NCI-H2227 (cell line): Measurements from ENCODE around the gene CSKMT.

Source experiments
- DNase-seq: peaks from one replicate; lab custom pipeline; 2025; ENCODE audit not compliant: unreplicated experiment; lab: John Stamatoyannopoulos, UW

CSKMT gene

DNA sequence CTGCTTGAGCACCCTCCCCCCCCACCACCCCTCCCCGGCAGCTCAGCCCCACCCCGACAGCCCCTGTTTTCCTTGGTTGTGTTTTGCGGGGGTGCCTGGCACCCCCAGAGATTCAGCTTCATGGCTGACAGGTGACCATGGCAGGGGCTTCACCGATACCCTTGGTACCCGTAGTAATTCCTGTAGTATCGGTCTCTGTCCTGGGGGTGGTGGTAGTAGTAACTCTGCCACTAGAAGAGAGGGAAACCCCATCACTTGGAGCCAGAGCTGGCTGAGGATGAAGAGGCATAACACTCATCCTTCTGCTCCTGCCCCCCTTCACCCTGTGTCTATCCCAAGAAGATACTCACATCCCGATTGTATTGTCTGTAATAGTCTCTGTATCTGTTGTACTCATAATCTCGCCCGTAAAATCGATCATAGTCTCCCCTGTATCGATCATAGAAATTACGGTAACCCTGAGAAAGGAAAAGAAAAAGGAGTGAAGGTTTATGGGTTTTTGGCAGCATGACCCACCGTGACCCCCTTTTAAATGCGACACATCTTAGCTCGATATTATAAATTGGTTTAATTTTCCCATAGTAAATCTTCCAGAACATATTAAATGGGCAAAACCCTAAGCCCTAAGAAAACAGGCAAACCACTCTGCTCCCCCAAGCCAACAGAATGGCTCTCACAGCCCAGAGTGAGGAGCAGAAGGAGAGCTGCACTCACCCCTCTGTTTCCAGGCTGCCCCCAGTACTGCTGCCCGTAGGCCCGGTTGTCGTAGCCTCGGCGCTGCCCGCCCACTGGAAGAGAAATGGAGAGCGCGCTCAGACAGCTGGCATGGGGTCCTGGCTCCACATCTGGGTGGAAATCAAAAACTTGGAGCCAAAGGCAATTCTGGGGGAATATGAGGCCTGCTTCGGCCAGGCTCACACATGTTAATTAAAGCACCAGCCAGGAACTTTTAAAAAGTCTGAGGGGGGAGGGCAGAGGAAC is 50.3 kb downstream of the CSKMT start:
- DNase-seq: no peak

DNA sequence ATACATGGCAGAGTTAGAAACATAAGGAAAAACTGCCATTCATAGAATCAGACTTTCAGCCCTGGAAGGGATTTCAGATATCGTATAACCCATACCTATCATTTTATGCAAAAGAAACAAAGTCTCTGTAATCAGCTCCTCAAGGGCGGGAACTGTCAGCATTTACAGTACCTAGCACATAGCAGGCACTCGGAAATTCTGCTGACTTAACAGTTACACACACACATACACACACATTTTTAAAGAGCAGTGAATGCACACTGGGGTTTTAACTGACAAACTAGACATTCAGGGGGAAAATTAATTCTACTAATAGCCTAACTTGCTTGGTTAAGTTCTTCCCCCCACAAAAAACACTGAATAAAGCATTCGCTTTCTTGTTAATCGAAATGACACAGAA is 51.1 kb downstream of the CSKMT start:
- DNase-seq: no peak

DNA sequence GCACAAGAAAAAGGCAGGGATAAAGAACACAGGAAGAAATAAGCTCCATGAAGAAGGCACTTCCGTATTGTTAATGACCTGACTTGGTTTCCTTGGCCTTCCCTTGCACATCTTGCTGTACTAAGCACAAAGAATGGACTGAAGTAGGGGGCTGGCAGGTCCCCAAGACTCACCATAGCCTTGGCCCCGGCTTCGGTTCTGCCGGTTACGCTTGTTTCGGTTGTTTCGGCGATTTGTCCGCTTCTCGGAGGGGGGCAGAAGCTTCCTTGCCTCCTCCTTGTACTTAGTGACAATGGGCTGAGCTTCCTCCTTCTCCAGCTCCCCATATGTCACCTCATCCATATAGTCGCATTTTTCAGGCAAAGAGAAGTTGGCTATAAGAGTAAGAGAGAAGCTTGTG is 51.7 kb downstream of the CSKMT start:
- DNase-seq: no peak
